Naive thymus-derived CD8-positive, alpha-beta T cell (primary cell): ENCODE measurements around the gene CDC42EP5. TPM values are rescaled to one million over a fixed set of nuclear protein-coding genes. Genes with fewer than 3 reads are reported as not detected.
"Not testable (repeated sequence)": the region's sequence is repeated elsewhere in the genome, so short reads cannot be mapped to it uniquely, and the experiment has no call there.

Experiments
- ATAC-seq, 2 donors: fragments of 150-1000 bp; cut with Tn5 transposase in 1 of 2; sonication (Bioruptor Pico), chemical (Tn5 transposase) in 1 of 2; 1 replicate in 1 of 2; 2 replicates in 1 of 2; pipeline ENCODE4 v1.10.0; 2021; ENCODE audit warnings: mild to moderate bottlenecking in 2 of 2, moderate library complexity in 2 of 2
- POLR2A ChIA-PET: fragments of 350-600 bp; sonication (Branson Sonifier 250); formaldehyde crosslinking; loops from one replicate; lab custom pipeline; 2021; ENCODE audit warnings: antibody characterized with exemption; lab: Charles Lee
- DNase-seq, 10 donors: peaks; one replicate each; pipeline versions ENCODE4 v3.0.0 to v3.0.0-alpha.2; 2020 to 2022
- H3K27ac Mint-ChIP-seq, 10 donors: one replicate each; pipeline ENCODE4 v1.8.0; 2020 to 2022; ENCODE audit warnings: mild to moderate bottlenecking in 10 of 10, mixed read lengths in 10 of 10, moderate library complexity in 4 of 10, inconsistent platforms in 1 of 10
- H3K27me3 Mint-ChIP-seq, 5 donors: one replicate each; pipeline ENCODE4 v1.8.0; 2021 to 2022; ENCODE audit warnings: mixed read lengths in 5 of 5
- H3K36me3 Mint-ChIP-seq, 3 donors: one replicate each; pipeline ENCODE4 v1.8.0; 2020 to 2022; ENCODE audit warnings: mixed read lengths in 3 of 3, mild to moderate bottlenecking in 2 of 3, inconsistent platforms in 1 of 3
- H3K4me1 Mint-ChIP-seq, 4 donors: one replicate each; pipeline ENCODE4 v1.8.0; 2021 to 2022; ENCODE audit warnings: mixed read lengths in 4 of 4
- H3K4me3 Mint-ChIP-seq, 10 donors: one replicate each; pipeline ENCODE4 v1.8.0; 2020 to 2022; ENCODE audit warnings: mild to moderate bottlenecking in 10 of 10, mixed read lengths in 10 of 10, moderate library complexity in 6 of 10, inconsistent platforms in 1 of 10
- H3K9me3 Mint-ChIP-seq, 9 donors: one replicate each; pipeline ENCODE4 v1.8.0; 2020 to 2022; ENCODE audit warnings: mixed read lengths in 9 of 9, mild to moderate bottlenecking in 3 of 9, inconsistent platforms in 1 of 9, moderate library complexity in 1 of 9
- polyA plus RNA-seq, 3 donors: library from polyadenylated mRNA; unstranded; fragments of 300-500 nt; fragmentation: Illumina TruSeq; gene quantifications; one replicate each; pipeline ENCODE4 v1.2.3, GENCODE V29; 2021
- total RNA-seq, 8 experiments: library from RNA in 2 of 8; stranded (reverse) in 2 of 8; gene quantifications; one replicate each; pipeline ENCODE4 v1.2.3 and lab custom pipeline; 2021 to 2026

CDC42EP5 gene, protein sequence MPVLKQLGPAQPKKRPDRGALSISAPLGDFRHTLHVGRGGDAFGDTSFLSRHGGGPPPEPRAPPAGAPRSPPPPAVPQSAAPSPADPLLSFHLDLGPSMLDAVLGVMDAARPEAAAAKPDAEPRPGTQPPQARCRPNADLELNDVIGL
- total RNA-seq (not detected), polyA plus RNA-seq (not detected), total RNA-seq (lab: John Stamatoyannopoulos, UW) (0 reads per million in 6 experiments)

DNA sequence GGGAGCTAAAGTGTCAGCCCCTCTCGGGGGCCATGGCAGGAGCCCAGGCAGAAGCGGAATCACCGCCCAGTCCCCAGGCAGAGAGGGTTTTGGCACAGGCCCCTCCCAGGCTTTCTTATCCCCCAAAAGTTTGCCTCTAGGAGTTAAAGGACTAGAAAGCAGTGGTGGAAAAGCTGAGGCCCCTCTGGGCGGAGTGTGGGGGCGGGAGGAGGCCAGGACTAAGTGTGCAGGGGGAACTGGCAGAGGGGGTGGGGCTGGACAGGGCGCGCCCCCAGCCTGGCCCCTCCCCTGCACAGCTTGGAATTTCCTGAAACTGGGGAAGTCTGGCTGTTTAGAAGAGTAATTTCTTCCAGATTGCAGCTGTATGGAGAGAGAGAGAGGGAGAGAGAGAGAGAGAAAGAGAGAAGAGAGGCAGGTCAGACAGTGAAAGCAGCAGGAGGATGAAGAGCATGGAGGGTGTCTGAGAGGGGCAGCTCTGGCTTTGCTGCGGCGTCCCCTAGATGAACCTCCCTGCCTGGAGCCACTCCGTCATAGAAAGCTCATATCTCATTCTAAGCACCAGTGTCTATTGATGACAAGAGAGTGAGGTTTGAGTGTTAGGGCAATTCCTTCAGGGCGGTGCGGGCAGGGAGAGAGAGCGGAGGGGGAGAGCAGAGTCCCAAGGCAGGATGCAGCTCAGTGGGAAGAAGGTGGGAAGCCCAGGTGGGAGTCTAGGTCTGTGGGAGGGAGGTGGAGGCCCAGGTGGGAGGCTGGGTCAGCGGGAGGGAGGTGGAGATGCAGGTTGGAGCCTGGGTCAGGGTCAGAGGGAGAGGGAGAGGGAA, at the start of gene CDC42EP5:
Gene CDC42EP5 (minus strand): TSS at position 226 of the 821 bp plus-strand sequence. CDS start 7,749 bp downstream, outside the sequence.
- peak within 1 kb of the TSS in 2 of 10 donors; percentile 23 to 39 for H3K4me3 Mint-ChIP-seq
- ATAC-seq (peak; percentile 35 to 69), DNase-seq (no peak)
- peak within 1 kb of the TSS in 3 of 10 donors; percentile 25 to 77 (median 37) for H3K27ac Mint-ChIP-seq
- peaks cover 26 to 80% (median 53%) of the 10 kb centered on the region in 5 donors for H3K27me3 Mint-ChIP-seq
- POLR2A ChIA-PET: interaction anchor here (0.9 kb wide), 1 partner anchor 24 kb away, joined by 3 read pairs; the partner anchor contains the start of gene LENG8
- H3K9me3 Mint-ChIP-seq: no peaks in the 10 kb centered on the region
- peaks cover 7 to 24% (median 14%) of the 10 kb centered on the region in 4 donors for H3K4me1 Mint-ChIP-seq
- no peaks in the 10 kb centered on the region for H3K36me3 Mint-ChIP-seq

DNA sequence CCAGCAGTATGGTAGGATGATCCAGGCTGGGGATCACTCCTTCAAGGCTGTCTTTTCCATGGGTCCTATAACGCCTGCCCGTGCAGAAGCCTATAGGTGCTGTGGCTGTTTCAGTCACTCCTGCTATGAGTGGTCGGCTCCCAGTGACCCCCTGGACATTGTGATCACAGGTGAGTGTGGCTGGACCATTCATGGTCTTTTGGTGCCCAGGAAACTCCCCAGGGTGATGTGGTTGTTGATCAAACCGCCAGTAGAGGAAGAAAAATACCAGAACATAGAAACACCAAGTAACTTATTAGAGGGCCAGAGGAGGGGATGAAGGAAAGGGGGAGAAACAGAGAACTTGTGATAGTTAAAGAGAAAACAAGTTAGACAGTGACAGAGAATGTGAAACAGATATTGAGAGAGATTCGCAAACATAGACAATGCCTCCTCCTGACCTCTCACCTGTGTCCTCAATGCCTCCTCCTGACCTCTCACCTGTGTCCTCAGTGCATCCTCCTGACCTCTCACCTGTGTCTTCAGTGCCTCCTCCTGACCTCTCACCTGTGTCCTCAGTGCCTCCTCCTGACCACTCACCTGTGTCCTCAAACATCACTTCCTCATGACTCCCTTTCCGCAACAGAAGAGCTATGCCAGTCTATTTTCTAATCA, 48.9 kb upstream of the CDC42EP5 start:
- peaks cover 0 to 9% (median 3%) of the 10 kb centered on the region in 9 donors for H3K9me3 Mint-ChIP-seq
- H3K4me3 Mint-ChIP-seq: peak overlapping the region in 5 of 10 donors; percentile 8 to 73 (median 40)
- peak overlapping the region in 1 of 10 donors; percentile 25 for H3K27ac Mint-ChIP-seq

DNA sequence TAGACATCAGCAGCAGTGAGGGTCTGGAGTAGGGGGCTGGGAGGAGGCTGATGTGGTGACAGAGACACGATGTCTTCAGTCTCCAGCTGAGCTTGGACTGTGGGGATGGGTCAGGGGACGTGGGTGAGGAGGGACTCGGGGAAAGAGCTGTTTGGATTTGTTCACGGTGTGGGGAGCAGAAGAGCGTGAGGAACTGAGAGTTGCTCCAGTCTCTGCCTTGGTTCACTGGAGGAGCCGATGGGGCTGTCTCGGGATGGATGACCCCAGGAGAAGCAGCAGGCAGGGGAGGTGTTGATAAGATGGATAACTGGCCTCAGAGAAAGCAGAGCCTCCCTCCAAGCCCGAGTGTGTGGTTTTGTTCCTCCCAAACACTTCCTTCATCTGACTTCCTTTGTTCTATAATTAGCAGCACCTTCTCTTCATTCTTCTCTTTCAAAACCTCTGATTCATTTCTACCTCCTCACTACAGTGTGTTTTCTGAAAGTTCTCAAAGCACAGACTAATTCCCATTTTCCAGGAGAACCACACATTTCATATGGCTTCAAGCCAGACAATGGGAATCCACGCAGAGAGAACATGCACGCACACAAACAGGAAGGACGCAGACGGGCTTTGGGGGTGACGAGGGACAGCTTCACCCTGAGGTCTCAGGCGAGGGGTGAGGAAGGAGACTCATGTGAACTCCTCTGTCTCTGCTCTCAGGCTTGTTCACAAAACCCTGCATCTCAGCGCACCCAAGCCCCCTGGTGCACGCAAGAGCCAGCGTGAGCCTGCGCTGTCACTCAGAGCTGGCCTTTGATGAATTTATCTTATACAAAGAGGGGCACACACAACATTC, 48.1 kb upstream of the CDC42EP5 start:
- H3K27me3 Mint-ChIP-seq: peaks cover 17 to 47% (median 41%) of the 10 kb centered on the region in 5 donors
- DNase-seq: no peak
- POLR2A ChIA-PET: no interaction called here
- ATAC-seq: peak in 1 of 2 donors; percentile 47
- peaks cover 0 to 12% (median 3%) of the 10 kb centered on the region in 9 donors for H3K9me3 Mint-ChIP-seq
- H3K27ac Mint-ChIP-seq: peak overlapping the region in 2 of 10 donors; percentile 54 to 82
- peaks cover 0 to 5% (median 0%) of the 10 kb centered on the region in 3 donors for H3K36me3 Mint-ChIP-seq
- H3K4me3 Mint-ChIP-seq: peak overlapping the region in 9 of 10 donors; percentile 8 to 74 (median 66)
- peaks cover 21 to 37% (median 28%) of the 10 kb centered on the region in 4 donors for H3K4me1 Mint-ChIP-seq

More for the DNA sequence above, 48.9 kb upstream of the CDC42EP5 start:
- DNase-seq (no peak), ATAC-seq (no peak)
- H3K4me1 Mint-ChIP-seq: peaks cover 21 to 37% (median 28%) of the 10 kb centered on the region in 4 donors
- POLR2A ChIA-PET: no interaction called here
- H3K27me3 Mint-ChIP-seq: peaks cover 17 to 50% (median 44%) of the 10 kb centered on the region in 5 donors
- peaks cover 0 to 6% (median 0%) of the 10 kb centered on the region in 3 donors for H3K36me3 Mint-ChIP-seq

DNA sequence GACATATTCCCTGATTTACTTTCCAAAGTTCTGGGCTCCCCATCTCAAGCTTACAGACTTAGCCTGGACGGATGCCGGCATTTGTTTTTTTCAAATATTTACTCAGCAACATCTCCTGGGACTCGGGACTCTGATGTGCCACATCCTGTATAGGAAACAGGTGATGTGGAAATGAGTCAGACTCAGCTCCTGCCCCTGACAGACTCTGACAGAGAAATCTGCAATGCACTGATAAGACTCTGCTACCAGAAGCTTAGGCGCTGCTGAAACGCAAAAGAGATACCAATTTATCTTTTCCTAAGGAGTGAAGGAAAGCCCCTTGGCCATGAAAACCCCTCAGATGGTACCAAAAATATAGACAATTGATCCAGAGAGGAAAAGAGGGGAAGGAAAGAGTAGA, 45.7 kb upstream of the CDC42EP5 start:
- Mint-ChIP-seq H3K4me3 (peak overlapping the region in 1 of 10 donors; percentile 21), H3K27ac (no peak overlapping the region), H3K4me1 (peaks cover 21 to 37% (median 28%) of the 10 kb centered on the region in 4 donors), H3K27me3 (peaks cover 20 to 68% (median 49%) of the 10 kb centered on the region in 5 donors), H3K9me3 (peaks cover 0 to 25% (median 4%) of the 10 kb centered on the region in 9 donors), H3K36me3 (peaks cover 0 to 5% (median 0%) of the 10 kb centered on the region in 3 donors)
- ATAC-seq: no peak
- no peak for DNase-seq
- POLR2A ChIA-PET: no interaction called here

DNA sequence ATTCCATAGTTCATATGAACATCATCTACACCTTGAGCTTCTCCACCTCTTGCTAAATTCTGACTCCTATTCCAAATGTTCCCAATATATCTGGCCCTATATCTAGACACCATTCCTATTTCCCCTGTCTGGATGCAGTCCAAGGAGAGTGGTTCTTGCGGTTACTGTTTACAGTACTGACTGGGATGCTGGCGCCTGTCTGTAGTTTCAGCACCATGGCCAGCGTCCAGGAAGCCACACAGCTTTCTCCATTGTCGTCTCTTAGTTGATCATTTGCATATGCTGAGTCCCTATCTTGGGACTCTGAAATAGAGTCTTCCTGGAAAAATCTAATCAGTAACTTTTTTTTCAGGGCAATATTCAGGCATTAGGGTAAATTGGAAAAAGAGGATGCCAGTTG, 44.4 kb upstream of the CDC42EP5 start:
- Mint-ChIP-seq H3K27me3 (peaks cover 21 to 78% (median 49%) of the 10 kb centered on the region in 5 donors), H3K4me1 (peaks cover 19 to 32% (median 22%) of the 10 kb centered on the region in 4 donors), H3K27ac (peak overlapping the region in 1 of 10 donors; percentile 8), H3K9me3 (peaks cover 0 to 25% (median 4%) of the 10 kb centered on the region in 9 donors), H3K4me3 (no peak overlapping the region), H3K36me3 (peaks cover 0 to 5% (median 0%) of the 10 kb centered on the region in 3 donors)
- DNase-seq: peak in 9 of 10 donors; percentile 12 to 66 (median 39)
- POLR2A ChIA-PET: no interaction called here
- ATAC-seq: no peak

DNA sequence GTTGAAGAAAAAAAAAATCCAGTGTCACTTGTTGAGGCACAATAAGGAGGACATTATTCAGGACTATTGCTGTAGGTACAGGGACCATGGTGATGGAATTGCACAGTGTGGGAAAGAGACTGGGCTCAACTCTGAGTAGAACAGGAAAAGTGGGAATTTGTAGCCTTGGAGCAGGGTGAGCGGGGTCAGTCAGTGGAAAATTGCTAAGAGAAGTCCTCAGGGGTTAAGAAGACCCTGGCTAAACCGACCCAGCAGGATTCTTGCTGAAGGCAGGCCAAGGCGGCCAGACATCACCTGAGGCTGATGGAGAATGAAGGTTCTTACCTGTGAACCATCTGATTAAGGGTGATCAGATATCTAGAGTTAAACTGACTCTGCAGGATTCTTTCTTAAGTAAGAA, 42.1 kb upstream of the CDC42EP5 start:
- Mint-ChIP-seq H3K36me3 (peaks cover 0 to 5% (median 0%) of the 10 kb centered on the region in 3 donors), H3K4me3 (no peak overlapping the region), H3K9me3 (peaks cover 0 to 25% (median 4%) of the 10 kb centered on the region in 9 donors), H3K27me3 (peaks cover 16 to 62% (median 38%) of the 10 kb centered on the region in 5 donors), H3K27ac (no peak overlapping the region), H3K4me1 (peaks cover 0 to 12% (median 4%) of the 10 kb centered on the region in 4 donors)
- POLR2A ChIA-PET: no interaction called here
- no peak for DNase-seq
- no peak for ATAC-seq

DNA sequence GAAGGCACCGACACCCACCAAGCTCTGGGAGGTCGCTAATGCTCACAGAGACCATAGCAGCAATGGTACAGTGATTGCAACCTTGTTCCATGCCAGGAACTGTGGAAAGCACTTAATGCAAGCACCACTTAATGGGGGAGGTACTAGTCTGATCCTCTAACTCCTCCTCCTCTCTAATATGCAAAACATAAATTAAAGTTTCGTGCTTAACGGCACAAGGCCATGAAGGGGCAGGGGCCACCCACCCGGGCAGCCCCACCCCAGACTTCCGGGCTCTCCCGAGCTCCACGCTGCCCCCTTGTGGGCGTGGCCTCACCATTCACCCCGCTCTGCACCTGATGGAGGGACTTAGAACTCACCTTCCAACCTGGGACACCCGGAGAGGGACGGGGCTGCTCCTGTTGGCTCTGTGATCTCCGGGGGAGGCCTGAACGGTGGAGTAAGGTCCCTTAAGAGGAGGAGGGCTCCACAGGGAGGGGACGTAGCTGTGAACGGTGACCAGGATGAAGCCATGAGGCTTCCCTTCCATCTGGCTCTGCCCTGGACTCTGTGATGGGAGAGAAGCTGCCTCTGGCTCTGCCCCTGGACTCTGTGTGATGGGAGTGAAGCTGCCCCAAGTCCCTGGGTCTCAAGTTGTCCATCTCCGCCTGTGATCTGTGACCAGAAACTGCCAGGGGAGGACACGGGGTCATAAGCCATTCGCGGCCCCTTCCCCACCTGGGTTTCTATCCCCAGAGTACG, 36.3 kb upstream of the CDC42EP5 start:
- peak; percentile 75 to 87 for ATAC-seq
- POLR2A ChIA-PET, H3K9me3 Mint-ChIP-seq, H3K27ac Mint-ChIP-seq, H3K36me3 Mint-ChIP-seq, H3K4me3 Mint-ChIP-seq: not testable (repeated sequence)
- peak in 3 of 10 donors; percentile 10 to 17 (median 13) for DNase-seq
- H3K27me3 Mint-ChIP-seq: peaks cover 8 to 59% (median 23%) of the 10 kb centered on the region in 5 donors
- H3K4me1 Mint-ChIP-seq: peaks cover 0 to 22% (median 4%) of the 10 kb centered on the region in 4 donors

DNA sequence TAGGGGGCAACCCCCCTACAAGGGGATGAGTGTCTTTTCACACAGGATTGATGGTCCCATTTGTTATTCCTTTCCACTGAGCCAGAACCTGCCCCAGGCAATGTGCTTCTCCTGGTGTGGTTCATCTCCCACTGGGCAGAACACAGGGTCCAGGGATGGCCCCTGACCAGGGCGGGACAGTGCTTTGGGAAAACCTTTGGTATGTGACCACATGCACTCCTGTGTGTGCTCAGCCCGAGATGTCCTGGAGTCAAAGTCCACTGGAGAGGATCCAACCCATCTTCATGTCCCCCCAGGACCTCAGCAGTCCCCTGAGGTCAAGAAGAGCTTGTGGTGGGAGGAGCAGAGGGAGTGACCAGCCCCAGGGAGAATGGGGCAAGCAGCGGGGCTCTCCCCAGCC, 35.4 kb upstream of the CDC42EP5 start:
- POLR2A ChIA-PET: not testable (repeated sequence)
- peak overlapping the region in 1 of 10 donors; percentile 52 for H3K4me3 Mint-ChIP-seq

DNA sequence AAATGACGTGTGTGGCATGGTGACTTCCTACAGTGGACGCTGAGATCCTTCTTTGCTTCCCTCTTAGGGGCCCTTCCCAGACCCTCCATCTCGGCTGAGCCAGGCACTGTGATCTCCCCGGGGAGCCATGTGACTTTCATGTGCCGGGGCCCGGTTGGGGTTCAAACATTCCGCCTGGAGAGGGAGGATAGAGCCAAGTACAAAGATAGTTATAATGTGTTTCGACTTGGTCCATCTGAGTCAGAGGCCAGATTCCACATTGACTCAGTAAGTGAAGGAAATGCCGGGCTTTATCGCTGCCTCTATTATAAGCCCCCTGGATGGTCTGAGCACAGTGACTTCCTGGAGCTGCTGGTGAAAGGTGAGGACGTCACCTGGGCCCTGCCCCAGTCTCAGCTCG, 34.7 kb upstream of the CDC42EP5 start:
- H3K27ac Mint-ChIP-seq: peak overlapping the region in 1 of 10 donors; percentile 44
- peak overlapping the region in 1 of 10 donors; percentile 33 for H3K4me3 Mint-ChIP-seq
- no peak for ATAC-seq
- no peaks in the 10 kb centered on the region for H3K36me3 Mint-ChIP-seq
- peaks cover 9 to 45% (median 18%) of the 10 kb centered on the region in 5 donors for H3K27me3 Mint-ChIP-seq
- DNase-seq: no peak
- H3K9me3 Mint-ChIP-seq: peaks cover 0 to 3% (median 0%) of the 10 kb centered on the region in 9 donors
- peaks cover 0 to 22% (median 4%) of the 10 kb centered on the region in 4 donors for H3K4me1 Mint-ChIP-seq
- POLR2A ChIA-PET: no interaction called here

More for the DNA sequence above, 35.4 kb upstream of the CDC42EP5 start:
- not testable (repeated sequence) for ATAC-seq, H3K27ac Mint-ChIP-seq, H3K36me3 Mint-ChIP-seq, DNase-seq, H3K9me3 Mint-ChIP-seq
- Mint-ChIP-seq H3K4me1 (peaks cover 0 to 22% (median 4%) of the 10 kb centered on the region in 4 donors), H3K27me3 (peaks cover 9 to 52% (median 21%) of the 10 kb centered on the region in 5 donors)

DNA sequence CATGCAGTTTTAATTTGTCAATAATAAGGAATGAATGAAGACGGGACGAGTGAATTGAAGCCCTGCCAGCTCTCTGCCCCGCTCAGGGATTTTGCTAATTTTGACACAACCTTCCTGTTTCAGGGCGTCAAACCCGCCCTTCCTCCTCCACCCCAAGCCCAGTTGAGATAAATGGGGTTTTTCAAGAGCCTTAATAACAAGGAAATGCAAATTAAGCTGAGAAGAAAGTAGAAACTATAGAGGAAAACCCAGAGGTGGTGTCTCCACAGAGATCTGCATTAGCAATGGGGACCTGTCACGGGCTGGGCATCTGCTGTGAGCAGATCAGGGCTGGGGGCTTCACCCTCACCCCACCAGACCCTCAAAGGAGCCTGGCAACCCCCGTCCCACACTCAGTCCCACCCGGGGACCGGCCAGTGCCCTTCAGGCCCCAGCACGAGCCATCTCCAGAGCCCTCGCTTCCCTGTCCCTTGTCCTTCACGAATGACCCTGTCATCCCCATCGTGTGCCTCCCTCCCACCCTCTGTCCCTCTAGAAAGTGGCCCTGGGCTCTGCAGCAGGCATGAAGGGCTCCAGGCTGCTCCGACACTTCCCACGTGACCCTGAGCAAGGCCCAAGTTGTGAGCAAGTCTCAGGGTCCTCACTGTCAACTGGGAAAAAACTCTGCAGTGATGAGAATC, 34.1 kb upstream of the CDC42EP5 start:
- peaks cover 6 to 44% (median 17%) of the 10 kb centered on the region in 5 donors for H3K27me3 Mint-ChIP-seq
- peak overlapping the region in 1 of 10 donors; percentile 17 for H3K27ac Mint-ChIP-seq
- POLR2A ChIA-PET, H3K36me3 Mint-ChIP-seq, DNase-seq, H3K9me3 Mint-ChIP-seq: not testable (repeated sequence)
- peak overlapping the region in 2 of 10 donors; percentile 18 to 65 for H3K4me3 Mint-ChIP-seq
- ATAC-seq: peak; percentile 24 to 30
- H3K4me1 Mint-ChIP-seq: peaks cover 0 to 22% (median 4%) of the 10 kb centered on the region in 4 donors
